Cortex of kidney (tissue), 1 donor: ENCODE results near the gene PITPNB.

Experiments
- DNase-seq: peaks from one replicate; lab custom pipeline; 2025; lab: John Stamatoyannopoulos, UW

PITPNB gene

DNA sequence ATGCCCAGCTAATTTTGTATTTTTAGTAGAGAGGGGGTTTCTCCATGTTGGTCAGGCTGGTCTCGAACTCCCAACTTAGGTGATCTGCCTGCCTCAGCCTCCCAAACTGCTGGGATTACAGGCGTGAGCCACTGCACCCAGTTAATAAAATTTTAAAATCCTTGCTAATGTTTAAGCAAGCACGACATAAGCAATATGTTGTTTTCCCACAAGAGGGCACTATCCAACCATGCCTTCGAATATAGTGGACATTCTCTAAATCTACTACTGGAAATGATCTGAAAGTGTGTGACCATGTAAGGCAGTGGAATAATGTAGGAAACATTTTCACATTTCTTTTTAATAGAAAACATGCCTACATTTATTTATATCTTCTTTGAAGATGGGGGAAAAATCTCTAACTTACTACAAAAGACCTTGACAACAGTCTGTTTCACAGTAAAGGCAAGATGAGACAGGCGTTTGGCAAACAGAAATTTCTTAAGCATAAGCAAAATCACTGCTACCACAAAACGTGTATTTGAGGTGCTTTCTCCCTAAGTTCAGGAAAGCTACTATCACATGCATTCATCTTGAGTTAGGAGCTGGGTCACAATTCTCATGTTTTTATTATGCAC is 38.2 kb downstream of the PITPNB start:
- no peak for DNase-seq

DNA sequence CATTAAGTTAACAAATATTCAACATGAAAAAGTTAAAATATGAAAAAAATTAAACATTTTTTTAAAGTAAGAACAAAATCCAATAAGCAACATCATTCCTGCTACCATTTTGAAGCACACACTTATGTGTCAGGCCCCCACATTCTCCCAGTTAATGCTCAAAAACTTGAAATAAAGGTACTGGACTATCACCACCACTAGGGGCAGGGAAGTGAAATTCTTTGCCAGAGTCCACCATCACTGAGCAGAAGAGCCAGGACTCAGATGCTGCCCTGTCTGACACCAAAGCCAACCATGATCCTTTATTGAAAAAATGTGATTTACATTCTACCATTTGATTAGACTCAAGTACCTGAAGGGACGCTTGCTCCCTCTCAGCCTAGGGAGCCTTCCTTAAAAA is 39.1 kb downstream of the PITPNB start:
- no peak for DNase-seq

- no peak for DNase-seq
These were observed 40.5 kb downstream of the PITPNB start for GRCh38 chr22:27878541-27878940.

GRCh38 chr22:27877501-27877900 is 41.6 kb downstream of the PITPNB start:
- no peak for DNase-seq

GRCh38 chr22:27876684-27877083 is 42.4 kb downstream of the PITPNB start:
- DNase-seq, result no peak

DNA sequence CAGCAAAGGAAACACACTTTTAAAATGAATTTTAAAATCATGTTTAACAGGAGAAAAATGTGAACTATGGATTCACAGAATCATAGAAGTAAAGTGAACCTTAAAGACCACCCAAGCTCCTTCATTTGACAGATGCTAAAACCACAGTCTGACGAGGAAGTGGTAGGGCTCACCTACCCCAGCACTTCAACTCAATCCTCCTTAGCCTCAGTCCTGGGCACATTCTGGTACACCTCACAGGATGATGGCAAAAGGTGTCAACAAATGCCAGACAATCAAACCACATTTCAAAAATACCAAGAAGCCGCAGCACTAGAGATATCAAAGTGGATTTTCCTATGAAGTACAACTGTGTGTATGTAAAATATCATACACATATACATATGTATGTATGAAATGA is 43.1 kb downstream of the PITPNB start:
- no peak for DNase-seq

DNA sequence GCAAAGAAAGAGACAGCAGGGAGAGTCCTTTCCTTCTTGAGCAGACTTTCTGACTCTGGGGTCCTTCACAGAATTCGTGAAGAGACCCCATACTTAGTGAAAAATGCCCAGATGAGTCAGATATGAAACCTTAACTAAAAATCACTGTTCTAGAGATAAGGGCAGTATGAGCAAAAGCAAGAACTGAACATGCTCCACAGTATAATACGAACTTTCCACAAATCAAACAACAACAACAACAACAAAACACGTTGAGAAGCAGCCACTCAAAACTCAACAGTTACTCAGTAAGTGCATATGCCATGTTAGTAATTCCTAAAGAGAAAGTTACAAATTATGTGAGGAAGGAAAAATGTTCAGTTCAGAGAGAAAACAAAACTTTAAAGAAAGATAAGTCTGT is 44.3 kb downstream of the PITPNB start:
- no peak for DNase-seq

GRCh38 chr22:27874185-27874584 is 44.9 kb downstream of the PITPNB start:
- no peak for DNase-seq

DNA sequence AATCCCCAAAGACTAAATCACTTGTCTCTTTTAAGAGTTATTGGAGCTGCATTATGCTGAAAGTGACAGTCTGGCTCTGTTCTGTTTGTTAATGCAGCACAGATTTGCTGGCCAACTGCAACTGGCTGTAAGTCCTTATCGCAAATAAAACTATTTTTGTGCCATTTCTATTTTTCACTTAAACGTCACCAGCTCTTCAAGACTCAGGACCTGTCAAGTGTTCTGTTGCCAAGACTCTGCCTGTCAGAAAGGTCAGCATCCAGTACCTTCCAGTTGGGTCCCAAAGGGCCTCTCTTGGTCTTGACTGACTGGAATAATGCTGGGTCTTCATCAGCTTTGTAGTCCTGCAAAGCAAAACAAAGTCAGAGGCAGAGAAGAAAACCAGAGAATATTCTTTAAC is 45.6 kb downstream of the PITPNB start:
- no peak for DNase-seq

DNA sequence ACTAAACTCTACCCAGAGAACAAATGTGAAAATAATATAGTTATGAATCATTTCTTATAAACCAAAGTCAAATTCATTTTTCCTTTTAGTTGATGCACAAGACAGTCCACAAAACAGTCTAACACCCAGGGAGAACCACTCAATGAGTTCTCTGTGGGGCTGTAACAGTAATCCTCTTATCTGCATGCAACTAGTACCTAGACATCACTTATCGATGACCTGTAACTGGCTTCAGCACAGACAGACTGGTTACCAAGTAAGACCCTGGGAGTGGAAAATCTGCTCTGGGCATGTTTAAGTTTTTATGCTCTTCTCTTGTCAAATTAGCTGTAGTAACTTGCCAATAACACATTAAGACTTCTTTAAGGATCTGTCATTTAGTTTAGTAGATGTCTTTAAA is 46.6 kb downstream of the PITPNB start:
- DNase-seq, result no peak

DNA sequence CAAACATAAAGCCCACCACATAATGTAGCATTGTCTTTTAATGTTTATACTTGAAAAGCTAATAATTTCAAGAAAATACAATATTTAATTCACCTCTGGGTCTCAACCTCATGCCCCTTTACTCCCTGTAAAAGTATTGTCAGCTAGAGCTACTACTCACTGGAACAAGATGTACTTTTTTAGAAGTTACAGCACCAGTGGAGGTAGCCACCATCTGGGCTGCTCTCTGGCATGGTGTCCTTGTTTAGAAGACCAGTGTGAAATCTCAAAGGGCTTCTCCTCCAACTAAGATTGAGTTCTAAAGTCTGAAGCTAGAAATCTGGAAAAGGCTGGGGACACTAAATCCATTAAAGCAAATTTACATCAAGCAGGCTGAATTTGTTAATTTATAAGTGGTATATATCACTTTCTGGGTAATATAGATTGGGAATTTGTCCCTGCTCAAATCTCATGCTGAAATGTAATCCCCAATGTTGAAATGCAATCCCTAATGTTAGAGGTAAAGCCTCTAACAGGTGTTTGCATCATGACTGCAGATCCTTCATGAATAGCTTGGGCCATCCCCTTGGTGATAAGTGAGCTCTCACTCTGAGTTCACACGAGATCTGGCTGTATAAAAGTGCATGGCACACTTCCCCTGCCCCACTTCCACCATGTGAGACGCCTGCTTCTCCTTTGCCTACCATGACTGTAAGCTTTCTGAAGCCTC is 47.6 kb downstream of the PITPNB start:
- DNase-seq, result no peak

- no peak for DNase-seq
These were observed 48.5 kb downstream of the PITPNB start for GRCh38 chr22:27870234-27871191.

DNA sequence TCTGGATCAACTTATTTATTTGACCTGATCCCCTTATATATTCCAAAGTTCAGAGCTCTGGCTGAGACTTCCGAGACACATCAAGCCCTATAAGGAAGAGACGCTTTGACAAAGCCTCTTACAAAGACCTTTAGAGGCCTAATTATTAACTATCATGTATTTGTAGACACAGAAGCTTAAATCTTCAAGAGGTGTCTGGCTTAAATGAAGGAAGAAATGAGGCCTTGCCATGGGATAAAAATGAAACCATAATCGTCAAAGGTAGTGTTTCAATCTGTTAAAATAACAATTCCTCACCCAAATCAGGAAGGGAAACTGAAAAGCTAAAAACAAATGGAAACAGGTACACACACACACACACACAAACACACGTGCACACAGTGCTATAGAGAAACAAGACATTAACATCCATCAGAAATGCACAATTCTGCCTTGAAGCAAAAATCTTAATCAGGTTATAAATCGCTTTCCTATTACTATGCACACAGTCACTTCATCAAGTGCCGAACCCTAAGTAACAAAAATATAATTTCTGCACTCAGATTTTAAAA is 50.2 kb downstream of the PITPNB start:
- DNase-seq, result no peak

DNA sequence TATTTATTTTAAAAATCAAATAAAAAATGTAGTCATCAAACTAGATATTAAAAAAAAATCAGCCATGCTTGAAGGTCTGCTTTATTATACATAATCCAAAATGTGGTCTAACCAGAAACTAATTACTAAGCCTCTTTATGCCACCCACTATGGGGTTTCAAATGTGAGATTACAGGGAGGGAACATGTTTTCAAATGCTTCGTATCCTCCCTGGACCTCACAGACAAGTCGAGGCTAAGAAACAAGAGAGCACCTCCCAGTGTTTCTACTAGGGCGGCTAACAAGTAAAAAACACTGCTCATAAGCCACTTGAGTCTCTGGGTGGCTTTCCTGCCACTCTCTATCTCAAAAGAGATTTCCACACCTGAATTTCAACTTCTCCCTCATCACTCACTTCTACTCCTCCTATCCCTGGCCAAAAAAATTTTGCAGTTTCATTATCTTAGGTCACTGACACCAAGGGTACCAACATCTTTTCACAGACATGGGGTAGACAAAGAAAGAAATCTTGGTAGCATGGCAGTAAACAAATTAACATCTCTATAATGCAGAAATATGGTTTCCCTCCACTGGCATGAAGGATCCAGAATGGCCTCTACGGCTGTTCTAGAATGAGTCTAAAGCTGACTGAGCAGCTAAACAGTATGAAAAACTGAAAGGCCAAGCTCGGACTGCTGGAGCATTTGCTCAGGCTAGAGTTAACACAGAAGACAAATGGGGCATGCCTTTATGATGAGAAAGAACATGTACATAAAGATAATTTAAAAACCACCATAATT is 50.9 kb downstream of the PITPNB start:
- no peak for DNase-seq

DNA sequence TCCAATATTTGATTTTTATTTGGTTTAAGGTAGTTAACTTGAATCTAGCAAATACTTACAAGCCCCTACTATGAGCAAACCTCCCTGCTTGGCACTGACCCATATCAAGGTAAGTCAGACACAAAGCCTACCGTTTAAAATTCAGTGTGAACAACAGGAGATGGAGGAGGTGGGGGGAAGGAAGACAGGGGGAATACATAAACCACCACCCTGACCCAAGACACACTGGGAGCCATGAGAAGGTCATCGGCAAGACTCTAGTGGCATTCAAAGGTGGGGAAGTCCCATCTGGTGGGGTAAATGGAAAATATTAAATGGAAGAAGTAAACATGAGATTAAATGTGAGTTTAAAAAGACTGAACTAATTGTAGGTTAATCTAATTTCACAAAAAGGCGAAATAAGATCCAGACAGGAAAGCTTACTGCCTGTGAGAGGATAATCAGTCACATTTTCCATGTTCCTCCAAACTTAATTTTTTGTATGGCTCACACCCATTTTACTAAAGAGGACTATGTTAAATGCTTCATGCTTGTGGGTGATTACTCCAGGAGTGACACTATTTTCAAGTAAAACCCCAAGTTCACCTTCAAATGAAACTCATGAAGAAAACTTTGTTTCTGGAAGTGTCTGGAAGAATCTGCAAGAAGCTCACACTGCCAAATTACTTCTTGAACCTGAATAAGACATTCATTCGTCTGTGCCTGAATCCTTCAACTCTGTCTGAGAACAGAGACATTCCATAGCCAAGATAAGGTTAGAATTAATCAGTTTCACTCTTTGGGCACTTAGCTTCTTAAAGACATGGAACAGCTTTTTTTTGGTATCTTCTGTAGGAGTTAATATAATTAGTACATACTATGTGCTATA is 51.7 kb downstream of the PITPNB start:
- DNase-seq, result no peak

- DNase-seq, result no peak
These were observed 52.6 kb downstream of the PITPNB start for GRCh38 chr22:27866135-27867084.

DNA sequence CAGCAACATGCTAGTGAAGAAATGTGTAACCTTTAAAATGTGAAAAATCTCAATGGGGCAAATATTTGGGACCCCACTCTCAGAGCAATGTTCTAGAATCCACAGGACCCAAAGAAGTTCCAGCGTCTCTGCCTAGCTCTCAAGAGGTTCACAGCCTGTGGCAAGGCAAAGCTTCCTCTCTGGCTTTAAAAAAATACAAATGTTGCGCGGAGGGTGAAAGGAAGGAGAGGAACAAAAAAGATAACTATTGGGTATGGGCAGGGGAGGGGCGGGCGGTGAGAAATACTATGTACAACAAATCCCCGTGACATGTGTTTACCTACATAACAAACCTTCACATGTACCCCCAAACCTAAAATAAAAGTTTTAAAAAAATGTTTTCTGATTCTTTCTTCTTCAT is 53.6 kb downstream of the PITPNB start:
- DNase-seq, result no peak

GRCh38 chr22:27863556-27863955 is 55.5 kb downstream of the PITPNB start:
- DNase-seq, result no peak

DNA sequence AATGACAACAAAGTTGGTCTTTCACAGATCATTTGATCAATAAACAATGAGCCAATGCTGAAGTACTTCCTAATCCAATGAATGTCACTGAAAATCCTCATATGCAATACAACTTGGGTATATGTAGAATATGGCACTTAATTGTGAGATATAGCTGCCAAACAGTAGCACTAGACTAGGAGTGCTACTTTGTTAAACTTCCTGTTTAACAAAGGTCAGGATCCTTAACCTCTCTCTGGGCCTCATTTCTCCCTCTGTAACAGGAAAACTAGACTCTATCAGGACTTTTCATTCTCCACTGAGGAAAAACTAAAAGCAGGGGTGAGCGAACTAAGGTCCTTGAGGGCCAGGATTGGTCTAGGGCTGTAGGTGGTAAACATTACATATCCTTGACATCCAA is 56.1 kb downstream of the PITPNB start:
- DNase-seq, result no peak

- DNase-seq, result no peak
These were observed 59.7 kb downstream of the PITPNB start for GRCh38 chr22:27859336-27859735.
